ENCODE data around the gene CD59. TPM values are rescaled to one million over a fixed set of nuclear protein-coding genes. Genes with fewer than 3 reads are reported as not detected.
"Not testable (repeated sequence)": the region's sequence is repeated elsewhere in the genome, so short reads cannot be mapped to it uniquely, and the experiment has no call there.

Gene CD59
- total RNA-seq, 1 donor from 2014 or later = 816 TPM

DNA sequence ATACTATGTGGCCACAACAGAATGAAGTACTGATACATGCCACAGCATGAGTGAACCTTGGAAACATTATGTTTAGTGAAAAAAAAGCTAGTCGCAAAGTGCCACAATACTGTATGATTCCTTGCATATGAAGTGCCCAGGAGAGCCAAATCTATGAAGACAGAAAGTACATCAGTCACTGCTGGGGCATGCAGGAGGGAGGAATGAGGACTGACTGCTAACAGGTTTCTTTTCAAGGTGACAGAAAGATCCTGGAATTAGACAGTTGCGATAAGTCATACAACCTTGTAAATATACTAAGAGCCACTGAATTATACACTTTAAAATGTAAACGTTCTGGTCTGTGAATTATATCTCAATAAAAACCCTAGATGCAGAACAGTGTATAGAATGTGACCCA, 23.8 kb downstream of the CD59 start:
- Histone ChIP-seq H3K36me3 (peaks cover 95% of the 10 kb centered on the region), H3K27me3 (ENCODE audit: low read depth) (no peaks in the 10 kb centered on the region), H3K27ac (no peak overlapping the region), H3K9me3 (no peaks in the 10 kb centered on the region), H3K4me3 (no peak overlapping the region), H3K4me1 (peaks cover 52% of the 10 kb centered on the region)
- TF ChIP-seq, protein P1, sequence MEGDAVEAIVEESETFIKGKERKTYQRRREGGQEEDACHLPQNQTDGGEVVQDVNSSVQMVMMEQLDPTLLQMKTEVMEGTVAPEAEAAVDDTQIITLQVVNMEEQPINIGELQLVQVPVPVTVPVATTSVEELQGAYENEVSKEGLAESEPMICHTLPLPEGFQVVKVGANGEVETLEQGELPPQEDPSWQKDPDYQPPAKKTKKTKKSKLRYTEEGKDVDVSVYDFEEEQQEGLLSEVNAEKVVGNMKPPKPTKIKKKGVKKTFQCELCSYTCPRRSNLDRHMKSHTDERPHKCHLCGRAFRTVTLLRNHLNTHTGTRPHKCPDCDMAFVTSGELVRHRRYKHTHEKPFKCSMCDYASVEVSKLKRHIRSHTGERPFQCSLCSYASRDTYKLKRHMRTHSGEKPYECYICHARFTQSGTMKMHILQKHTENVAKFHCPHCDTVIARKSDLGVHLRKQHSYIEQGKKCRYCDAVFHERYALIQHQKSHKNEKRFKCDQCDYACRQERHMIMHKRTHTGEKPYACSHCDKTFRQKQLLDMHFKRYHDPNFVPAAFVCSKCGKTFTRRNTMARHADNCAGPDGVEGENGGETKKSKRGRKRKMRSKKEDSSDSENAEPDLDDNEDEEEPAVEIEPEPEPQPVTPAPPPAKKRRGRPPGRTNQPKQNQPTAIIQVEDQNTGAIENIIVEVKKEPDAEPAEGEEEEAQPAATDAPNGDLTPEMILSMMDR (IDR thresholded peaks at IDR 0.05) = no peak
- ATAC-seq = no peak
- DNase-seq = no peak
- intact Hi-C loops (cut with DNase I) = no loop called here

DNA sequence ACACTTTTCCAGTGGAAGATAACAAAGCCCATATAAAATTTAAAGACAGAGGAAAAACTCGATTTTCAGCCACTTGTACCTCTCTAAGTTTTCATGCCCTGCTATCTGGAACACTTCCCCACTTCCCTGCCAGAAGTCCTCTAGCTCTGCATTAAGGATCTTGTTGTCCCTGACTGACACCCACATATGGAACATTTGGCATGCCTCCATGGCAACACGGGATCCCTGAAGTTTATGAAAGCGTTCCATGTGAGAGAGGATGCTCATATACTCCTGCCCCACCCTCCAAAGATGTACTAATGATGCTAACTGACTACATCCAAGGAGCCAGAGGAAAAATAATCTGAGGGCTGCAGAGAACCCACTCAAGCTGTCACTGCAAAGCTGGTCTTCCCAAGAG, 26.8 kb downstream of the CD59 start:
- H3K27ac ChIP-seq = no peak overlapping the region
- ATAC-seq (no peak), DNase-seq (no peak)
- peaks cover 58% of the 10 kb centered on the region for H3K4me1 ChIP-seq
- H3K27me3 ChIP-seq (ENCODE audit: low read depth) = no peaks in the 10 kb centered on the region
- intact Hi-C loops (cut with DNase I) = no loop called here
- peaks cover 84% of the 10 kb centered on the region for H3K36me3 ChIP-seq
- no peak overlapping the region for H3K4me3 ChIP-seq
- no peaks in the 10 kb centered on the region for H3K9me3 ChIP-seq
- TF ChIP-seq, protein P1 (IDR thresholded peaks at IDR 0.05) = no peak

DNA sequence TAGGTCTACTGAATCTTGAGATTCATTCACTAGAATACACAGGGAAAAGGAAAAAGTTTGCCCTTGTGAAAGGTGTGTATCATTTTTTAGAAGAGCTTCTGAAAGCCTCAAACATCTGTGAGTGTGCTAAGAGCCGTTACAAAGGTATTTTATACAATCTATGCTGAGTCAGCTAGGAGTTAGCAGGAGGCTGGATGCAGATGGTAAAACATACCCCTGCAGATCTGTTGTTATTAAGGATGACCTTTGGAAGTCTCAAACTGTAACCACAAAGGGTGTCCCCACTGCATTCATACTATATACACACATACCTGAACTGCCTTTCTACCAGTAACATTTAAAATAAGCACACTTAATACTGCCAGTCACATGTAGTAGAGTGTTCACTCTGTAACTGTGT, 27.2 kb downstream of the CD59 start:
- no peak overlapping the region for H3K27ac ChIP-seq
- DNase-seq = no peak
- peaks cover 62% of the 10 kb centered on the region for H3K4me1 ChIP-seq

DNA sequence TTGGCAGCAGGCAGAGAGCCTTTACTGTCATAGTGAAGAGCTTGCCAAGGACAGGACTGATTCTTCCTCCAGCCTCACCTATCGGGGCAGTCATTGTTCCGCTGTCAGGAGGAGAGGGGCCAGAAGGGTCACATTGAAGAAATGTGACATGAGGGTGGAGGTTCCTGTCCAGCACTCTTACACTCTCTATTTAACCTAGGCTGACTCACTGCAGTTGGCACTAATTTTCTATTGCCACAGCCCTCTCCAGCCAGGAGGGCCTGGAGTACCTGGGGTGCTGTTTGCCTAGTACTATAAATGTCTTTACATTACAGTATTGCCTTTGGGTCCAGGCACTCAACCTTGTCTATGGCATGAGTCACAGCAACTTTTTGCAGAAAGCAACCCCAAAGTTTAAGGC, 28.4 kb downstream of the CD59 start:
- H3K27me3 ChIP-seq (ENCODE audit: low read depth); H3K4me3 ChIP-seq; intact Hi-C loops (cut with DNase I); H3K9me3 ChIP-seq; DNase-seq: not testable (repeated sequence)
- H3K4me1 ChIP-seq = peaks cover 73% of the 10 kb centered on the region
- peak overlapping the region; percentile 49 for H3K27ac ChIP-seq
- H3K36me3 ChIP-seq = peaks cover 68% of the 10 kb centered on the region
- peak; percentile 81 to 92 for ATAC-seq

More for the DNA sequence above, 27.2 kb downstream of the CD59 start:
- Histone ChIP-seq H3K36me3 (peaks cover 79% of the 10 kb centered on the region), H3K4me3 (no peak overlapping the region), H3K9me3 (no peaks in the 10 kb centered on the region), H3K27me3 (ENCODE audit: low read depth) (no peaks in the 10 kb centered on the region)
- intact Hi-C loops (cut with DNase I) = no loop called here
- TF ChIP-seq, protein P1 (IDR thresholded peaks at IDR 0.05) = no peak
- no peak for ATAC-seq

DNA sequence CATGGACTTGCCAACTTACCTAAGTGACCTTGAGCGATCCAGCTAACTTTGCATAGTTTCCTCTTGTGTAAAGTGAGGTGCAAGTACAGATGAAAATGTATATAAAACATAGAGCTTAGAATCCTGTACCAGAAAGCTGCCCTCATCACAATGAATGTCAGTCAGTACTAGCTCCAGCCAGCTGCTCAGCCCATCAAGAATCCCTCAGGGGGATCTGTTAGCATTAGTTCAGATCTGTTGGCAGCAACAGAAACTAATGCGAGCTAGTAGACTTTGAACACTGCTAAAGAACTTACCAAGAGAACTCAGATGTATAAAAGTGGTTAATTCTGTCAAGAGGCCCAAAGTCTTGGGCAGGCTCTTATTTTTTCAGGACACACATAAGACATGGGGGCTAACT, 29.3 kb downstream of the CD59 start:
- peaks cover 77% of the 10 kb centered on the region for H3K4me1 ChIP-seq

DNA sequence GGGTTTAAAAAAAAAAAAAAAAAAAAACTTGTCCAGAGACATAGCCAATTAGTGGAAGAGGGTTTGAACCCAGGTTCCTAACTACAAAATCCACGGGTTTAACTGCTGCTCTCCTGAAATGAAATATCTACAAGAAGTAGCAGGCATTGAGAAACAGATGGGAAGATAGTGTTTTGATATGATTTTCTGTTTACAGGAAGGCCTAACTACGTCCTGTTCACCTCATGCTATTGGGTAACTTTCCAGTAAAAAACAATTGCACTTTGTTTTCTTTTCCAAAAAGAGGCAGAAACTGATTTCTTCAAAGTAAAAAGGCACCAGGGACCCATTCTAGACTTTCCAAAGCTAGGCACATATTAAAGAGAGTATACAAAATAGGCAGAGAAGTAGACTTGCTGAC, 29.7 kb downstream of the CD59 start:
- DNase-seq = no peak
- Histone ChIP-seq H3K27ac (peak overlapping the region; percentile 49), H3K4me1 (peaks cover 81% of the 10 kb centered on the region), H3K36me3 (peaks cover 55% of the 10 kb centered on the region), H3K9me3 (no peaks in the 10 kb centered on the region), H3K4me3 (no peak overlapping the region), H3K27me3 (ENCODE audit: low read depth) (no peaks in the 10 kb centered on the region)
- ATAC-seq = no peak
- intact Hi-C loops (cut with DNase I) = no loop called here
- TF ChIP-seq, protein P1 (IDR thresholded peaks at IDR 0.05) = no peak

More for the DNA sequence above, 29.3 kb downstream of the CD59 start:
- no peaks in the 10 kb centered on the region for H3K9me3 ChIP-seq
- no peak overlapping the region for H3K4me3 ChIP-seq
- intact Hi-C loops (cut with DNase I) = no loop called here
- H3K27ac ChIP-seq = peak overlapping the region; percentile 49
- DNase-seq (no peak), ATAC-seq (no peak)
- TF ChIP-seq, protein P1 (IDR thresholded peaks at IDR 0.05) = no peak
- H3K36me3 ChIP-seq = peaks cover 59% of the 10 kb centered on the region
- H3K27me3 ChIP-seq (ENCODE audit: low read depth) = no peaks in the 10 kb centered on the region

Measured in lower lobe of right lung (tissue), 2 donors.